SHP77 (cell line): Measurements from ENCODE around the gene CDK9.

Experiments
- DNase-seq, 2 experiments: peaks; one replicate each; lab custom pipeline; 2025; lab: John Stamatoyannopoulos, UW

The CDK9 gene

DNA sequence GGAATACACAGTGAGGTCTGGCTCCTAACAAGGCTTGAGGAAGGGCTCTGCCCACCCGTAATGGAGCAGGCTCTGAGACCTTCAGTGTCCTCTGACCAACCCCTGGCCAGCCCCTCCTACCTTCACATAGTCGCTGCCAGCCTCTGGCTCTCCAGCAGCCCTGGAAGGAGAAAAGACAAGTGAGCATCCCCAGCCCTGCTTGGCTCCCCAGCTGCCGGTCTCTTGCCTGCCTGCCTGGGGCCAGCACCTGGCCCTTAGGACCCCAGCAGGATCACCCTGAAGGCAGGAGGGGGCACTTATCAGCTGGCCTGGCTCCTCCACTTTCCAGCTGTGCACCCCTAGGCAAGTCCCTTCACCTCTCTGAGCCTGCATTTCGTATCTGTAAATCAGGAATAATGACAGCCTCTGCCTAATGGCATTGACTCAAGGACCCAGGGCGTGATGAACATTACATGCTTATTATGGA, 24.3 kb upstream of the CDK9 start:
- no peak for DNase-seq

DNA sequence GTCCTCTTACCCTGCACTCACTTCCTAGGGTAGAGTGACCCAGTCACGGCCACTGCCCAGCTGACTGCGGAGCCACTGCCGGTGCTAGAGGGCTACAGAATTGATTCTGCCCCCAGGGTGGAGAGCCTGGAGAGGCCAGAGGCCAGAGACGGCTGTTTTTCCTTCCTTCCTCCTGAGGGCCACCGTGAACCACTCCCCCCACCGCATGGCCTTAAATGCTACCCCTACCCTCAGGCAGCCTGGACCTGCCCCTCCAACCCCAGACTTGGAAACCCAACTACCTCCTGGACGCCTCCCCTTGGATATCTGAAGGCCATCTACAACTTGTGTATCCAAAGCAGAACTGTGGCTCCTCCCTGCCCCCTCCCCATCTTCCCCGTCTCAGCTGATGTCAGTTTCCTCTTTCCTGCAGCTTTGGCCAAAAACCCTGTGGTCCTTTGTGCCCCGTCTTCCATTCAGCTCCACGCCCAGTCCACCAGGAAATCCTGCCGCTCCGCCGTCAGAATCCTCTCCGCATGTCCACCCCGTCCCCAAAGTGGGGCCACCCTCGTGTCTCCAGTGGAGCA, 23.6 kb upstream of the CDK9 start:
- no peak for DNase-seq

DNA sequence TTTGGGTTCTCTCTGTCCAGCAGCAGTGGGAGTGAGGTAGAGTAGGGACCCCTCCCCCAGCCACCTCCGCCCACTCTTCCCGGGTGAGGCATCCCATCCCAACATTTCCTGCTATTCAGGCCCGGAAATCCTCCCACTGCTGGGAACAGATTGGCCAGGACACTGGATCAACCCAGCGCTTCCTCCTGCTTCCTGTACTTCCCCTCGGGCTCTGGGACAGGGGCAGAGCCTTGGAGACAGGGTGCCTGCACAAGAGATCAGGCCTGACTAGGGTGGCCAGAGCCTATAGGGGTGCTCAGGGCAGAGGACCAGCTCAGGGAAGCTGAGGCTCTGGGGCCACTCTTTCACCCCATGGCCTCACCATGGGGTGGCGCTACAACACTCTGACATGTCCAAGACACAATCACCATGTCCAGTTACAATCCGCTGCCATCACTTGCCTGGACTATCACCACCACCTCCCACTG, 21.9 kb upstream of the CDK9 start:
- DNase-seq, result peak in 1 of 2 experiments; percentile 38

DNA sequence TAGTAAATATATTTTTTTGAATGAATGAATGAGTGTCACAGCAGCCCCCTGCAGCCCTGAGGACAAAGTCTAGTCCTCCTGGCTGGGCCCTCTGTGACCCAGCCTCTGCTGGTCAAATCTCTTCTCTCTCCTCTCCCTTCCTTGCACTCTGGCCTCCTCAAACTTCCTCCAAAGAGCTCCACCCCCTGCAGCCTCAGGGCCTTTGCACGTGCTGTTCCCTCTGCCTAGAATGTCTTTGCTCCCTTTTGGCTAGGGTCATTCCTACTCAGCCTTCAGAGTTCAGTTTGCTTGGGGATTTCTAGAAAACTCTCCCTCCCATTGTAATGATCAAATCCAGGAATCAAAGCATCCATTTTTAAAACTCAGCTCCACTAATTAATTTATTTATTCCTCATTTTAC, 20.4 kb upstream of the CDK9 start:
- no peak for DNase-seq

DNA sequence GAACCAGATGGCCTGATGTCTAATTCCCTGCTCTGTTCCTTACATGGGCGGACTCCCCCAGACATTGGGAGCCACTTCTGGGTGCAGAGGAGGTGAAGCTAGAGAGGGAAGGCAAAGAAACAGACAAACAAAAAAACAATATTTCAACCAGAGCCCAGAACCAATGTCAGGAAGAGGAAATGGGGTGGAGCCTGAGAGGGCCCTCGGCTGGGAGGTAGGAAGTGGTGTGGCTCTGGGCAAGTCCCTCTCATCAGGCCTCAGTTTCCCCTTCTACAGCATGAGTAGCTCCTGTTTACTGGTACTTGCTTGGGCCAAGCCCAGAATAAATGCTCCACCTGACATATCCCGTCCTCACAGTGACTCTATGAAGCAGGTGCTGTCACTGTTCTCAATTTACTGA, 18.4 kb upstream of the CDK9 start:
- no peak for DNase-seq

DNA sequence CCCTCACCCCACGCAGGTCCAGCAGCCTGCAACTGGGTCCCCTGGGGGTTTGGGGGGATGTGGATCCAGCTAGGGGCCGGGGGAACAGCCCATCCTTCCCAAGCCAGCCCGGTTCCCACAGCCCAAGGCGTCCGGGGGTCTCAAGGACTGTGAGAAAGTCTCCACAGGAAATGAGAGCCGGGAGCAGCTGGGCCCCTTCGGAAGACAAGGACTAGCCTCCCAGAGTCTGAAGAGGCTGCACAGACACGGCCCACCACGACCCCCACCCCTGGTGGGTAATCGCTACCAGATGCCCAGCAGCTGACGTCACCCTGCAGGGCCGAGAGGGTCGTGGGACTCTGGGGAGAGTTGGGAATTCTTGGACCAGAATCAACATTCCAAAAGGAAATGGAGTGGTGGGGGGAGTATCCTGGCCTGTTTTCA, 17.9 kb upstream of the CDK9 start:
- no peak for DNase-seq

DNA sequence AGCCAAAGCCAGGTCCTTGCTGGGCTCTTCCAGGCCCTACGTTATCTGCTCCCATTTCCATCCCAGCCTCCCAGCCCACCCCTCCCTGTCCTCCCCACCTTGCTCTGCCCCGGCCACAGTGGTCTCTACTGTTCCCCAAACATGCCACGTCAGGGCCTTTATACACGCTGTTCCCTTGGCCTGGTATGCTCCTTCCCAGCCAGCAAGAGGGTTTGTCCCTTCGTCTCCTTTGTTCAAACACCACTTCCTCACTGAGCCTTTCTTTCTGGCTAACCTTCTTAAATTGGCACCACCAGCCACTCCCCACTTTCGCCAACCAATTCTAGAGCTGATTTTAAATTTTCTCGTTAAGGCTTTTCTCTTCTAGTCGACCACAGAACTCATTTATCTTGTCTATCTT, 17.1 kb upstream of the CDK9 start:
- DNase-seq, result no peak

DNA sequence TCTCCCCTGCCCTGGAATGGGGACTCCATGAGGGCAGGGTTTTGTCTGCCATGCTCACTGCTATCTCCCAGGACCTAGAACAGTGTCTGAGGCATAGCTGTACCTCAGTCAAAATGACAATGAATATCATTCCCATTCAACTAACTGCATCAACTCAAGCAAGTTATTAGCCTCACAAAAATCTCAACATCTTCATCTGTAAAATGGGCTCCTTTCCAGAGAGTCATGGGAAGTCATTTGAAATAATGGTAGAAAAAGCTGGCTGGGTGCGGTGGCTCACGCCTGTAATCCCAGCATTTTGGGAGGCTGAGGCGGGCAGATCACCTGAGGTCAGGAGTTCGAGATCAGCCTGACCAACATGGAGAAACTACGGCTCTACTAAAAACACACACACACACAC, 16.7 kb upstream of the CDK9 start:
- no peak for DNase-seq

DNA sequence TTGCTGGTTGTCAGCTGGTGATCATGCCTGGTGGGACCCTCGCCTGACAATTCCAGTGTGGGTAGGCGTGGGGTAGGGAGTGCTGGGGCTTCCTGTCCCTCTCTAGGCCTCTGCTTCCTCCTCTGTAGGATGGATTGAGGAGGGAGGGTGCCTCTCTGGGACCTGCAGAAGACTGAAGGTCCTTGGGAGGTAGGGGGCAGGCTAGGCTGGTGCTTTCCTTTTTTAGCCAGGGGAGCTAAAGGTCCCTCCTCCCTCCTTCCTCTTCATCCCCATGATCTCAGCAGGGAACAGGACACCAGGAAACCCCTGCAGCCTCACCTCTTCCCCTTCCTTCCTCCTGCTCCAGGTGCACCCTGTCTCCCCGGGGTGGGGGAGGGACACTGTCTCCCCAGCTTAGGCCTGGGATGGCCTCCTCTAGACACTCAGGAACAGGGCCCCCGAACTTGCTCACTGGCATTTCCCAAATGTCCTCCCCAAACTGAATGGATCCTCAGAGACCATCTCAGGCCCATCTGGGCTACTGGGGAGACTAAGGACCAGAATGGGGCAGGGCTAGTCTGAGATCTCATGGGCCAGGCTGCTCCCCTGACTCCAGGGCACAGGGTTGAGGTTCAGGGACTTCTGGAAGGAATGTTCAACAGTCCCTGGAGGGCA, 15.8 kb upstream of the CDK9 start:
- no peak for DNase-seq

DNA sequence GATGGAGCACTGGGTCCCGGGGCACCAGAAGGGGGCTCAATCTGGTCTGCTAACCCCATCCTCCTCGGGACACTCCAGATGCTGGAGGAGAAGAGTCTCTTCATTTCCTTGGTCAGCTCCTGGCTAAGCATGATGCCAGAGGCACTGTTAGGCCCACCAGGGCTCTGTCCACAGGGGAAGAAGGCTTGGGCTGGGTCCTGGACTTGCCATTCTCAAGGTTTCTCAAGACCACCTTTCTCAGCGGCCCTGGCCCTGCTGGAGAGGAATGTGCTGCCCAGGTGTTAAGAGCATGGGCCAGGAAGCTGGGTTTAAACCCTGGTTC, 15.3 kb upstream of the CDK9 start:
- DNase-seq, result no peak

DNA sequence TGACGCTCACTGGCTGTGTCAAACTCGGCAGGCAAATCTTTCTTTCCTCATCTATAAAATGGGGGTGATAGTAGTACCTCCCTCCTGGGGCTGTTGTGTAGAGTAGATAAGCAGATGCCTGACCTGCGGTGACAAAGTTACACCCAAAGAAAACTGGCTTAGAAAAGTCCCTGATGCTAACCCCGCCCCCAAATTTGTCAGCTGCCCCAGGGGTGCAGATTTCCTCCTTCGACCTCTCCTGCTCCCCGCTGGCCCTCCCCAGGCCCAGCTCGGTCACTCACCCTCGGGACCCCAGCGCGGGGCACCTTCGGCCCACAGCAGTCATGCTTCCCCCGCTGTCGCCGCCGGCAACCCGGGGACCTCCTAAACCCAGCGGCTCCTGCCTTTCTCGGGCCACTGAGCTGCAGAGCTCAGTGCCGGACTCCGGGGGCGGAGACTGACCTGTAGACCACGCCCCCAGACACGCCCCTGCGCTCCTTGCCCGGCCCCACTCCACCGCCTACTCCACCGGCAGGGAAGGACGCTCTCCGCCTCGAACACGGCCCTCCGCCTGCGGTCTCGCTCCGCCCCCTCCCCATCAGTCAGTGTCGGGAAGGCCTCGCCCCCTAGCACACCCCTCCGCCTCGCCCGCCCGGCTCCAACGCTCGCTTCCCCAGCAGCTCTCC, 14.8 kb upstream of the CDK9 start:
- DNase-seq, result peak; percentile 94 to 95

DNA sequence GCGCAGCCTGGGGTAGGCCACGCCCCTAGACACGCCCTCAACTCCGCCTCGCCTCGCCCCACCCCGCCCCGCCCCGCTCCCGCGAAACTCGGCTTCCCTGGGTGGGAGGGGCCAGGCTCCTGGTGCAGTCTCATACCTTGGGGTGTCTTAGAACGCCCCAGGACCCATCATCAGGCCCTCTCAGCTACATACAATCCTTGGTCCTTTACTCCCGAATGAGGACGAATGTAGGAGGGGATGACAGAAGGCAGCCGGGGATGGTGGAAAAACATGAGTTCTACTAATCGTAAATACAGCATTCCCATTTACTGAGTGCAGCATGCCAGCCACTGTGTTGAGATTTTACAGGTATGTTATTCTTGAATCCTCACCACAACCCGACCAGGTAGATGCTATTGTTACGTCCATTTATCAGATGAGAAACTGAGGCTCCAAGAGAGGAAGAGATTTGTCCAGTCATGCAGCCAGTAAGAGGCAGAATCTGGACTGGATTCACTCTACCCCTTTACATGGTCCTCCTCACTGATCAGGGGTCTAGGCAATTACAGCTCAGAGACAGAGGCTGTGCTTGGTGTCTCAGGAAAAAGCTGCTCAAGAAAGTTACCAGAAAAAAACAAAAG, 14.2 kb upstream of the CDK9 start:
- DNase-seq, result no peak

DNA sequence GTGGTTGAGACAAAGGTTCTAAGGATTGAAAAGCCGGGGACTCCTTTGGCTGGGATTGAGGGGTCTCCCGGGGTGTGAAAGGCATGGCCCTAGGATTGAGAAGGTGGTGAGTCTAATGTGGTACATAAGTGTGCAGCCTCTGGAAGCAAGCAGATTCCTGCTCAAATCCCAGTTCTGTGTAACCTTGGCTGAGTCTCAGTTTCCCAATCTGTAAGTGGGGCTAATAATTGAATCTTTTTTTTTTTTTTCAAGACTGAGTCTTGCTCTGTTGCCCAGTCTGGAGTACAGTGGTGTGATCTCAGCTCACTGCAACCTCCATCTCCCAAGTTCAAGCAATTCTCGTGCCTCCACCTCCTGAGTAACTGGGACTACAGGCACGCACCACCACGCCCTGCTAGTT, 13.2 kb upstream of the CDK9 start:
- no peak for DNase-seq

DNA sequence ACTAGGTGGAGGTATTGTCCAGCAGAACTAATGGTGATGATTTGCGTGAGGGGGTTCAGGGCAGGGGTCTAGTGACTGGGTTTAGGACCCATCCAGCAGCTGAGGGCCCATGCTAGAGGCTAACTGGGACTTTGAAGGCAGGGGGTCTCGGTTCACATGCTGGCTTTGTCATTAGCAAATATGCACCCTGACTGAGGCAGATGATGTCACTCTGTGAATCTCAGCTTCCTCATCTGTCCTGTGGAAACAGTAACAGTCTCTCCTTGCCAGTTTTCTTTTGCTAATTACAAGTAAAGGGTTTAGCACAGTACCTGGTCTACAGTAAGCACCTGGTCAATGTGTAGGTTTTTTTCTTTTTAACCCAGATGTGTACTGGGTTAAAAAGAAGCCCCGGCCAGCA, 12.6 kb upstream of the CDK9 start:
- DNase-seq, result no peak

DNA sequence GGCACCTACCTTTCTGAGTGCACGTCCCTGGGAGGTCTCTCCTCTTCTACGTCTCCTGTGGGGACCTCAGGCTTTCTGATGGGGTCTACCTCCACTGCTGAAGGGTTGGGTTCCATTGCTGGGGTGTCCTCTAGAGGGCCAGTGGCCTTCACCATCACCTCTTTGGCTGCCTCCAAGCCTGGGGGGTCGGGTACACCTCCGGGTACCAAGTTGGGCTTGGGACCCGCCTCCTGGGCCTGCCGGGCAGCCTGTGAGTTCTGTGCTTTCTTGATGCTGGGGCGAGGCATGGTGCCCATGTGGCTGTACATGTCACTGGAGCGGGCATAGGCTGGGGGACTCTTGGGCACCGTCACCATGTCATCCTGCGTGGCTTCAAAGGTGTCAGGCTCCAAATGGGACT, 11.9 kb upstream of the CDK9 start:
- no peak for DNase-seq

DNA sequence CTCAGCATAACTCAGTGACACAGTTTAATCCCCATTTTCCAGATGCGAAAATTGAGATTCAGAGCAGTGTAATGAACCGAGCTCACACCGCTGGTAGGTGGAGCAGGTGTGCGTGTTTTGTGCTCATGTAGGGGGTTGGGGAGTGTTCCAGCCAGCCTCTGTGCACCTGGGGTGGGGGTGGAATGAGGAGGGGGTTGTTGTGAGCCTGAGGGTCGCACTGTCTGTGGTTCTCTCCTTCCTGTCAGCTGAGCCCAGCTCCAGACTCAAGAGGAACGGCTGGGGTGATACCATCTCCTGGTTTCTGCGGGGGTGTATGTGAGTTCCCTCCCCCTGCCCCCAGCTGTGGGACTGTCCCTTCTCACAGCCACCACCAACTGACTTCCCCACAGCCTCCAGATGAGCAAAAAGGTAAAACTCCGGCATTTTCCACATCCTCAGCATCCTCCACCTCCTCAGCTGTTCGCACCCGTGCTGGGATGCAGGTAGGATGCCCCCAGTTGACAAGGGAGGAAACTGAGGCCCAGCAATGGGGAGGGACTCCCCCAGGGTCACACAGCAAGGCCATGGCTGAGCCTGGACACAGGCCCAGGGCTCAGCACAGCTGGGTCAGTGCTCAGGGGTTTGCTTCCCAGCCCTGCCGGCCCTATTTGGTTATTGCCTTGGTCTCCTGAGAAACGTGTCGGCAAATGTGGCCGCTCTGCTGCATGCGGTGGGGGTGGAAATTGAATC, 9.5 kb upstream of the CDK9 start:
- DNase-seq, result no peak

DNA sequence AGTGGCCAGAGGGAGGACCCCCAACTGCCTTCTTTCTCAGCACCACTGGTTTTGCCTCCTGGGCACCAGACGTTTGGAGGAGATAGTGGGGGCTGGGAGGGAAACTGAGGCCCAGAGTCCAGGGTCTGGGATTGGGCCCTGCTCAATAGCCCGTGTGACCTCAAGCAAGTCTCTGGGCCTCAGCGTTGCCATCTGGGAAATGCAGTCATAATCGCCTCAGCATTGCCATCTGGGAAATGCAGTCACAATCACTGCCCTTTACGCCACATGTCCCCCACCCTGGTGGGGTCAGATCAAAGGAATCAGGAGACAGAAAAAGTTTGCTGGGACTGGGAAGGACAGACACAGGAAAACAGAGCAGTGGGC, 8.9 kb upstream of the CDK9 start:
- no peak for DNase-seq

DNA sequence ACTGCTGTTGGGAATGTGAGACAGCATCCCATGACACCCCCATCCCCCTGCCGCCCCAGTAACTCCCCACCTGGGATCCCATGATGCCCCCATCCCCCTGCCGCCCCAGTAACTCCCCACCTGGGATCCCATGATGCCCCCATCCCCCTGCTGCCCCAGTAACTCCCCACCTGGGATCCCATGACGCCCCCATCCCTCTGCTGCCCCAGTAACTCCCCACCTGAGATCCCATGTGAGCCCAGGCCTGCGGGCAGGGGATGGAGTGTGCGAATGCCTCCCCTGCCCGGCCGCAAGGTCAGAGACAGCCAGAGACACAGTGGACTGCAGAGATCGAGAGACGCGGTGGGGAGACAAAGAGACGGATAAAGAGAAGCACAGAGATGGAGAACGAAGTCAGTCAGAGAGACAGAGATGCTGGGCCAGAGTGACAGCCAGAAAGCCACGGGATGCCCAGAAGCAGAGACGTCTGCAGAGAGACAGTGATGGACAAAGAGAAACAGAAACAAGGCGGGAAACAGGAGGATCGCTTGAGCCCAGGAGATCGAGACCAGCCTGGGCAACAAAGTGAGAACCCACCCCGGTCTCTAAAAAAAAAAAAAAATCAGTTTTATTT, 8.4 kb upstream of the CDK9 start:
- no peak for DNase-seq

DNA sequence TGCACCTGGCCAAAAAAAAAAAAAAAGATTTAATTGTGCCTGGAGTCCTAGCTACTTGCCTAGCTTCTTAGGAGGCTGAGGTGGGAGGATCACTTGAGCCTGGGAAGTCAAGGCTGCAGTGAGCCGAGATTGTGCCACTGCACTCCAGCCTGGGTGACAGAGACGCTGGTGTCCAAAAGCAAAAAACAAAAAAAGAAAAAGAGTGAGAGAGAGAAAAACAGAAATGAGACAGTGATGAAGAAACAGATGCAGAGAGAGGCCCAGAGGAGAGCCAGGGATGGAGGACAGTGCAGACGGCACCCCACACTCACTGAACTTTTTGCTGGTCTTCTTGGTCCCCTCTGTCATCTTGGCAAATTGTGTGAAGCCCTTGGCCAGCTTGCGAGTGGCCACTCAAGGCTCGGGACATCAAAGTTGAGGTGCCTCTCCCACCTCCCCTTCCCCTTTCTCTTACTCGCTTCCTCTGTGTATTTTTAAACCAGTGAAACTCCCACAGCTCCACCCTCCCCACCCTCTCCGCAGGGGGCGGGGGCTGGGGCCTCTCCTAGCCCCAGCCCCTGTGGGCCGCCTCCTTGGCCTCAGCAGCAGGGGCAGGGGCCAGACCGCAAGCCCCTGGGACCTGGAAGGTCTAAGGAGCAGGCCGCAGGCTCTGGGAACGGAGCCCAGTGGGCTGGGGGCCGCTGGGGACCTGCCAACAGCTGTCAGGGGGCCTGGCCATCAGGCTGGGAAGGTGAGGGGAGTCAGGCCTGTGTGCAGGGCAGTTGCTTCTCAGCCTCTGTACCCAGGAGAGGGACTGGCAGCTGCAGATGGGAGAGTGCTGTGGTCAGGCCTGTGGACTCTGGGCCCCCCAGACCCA, 7.3 kb upstream of the CDK9 start, which contains the start of gene SH2D3C:
Gene SH2D3C (minus strand): TSS at position 387 of the 856 bp plus-strand sequence. CDS start 39 bp downstream, at position 348.
- no peak for DNase-seq

DNA sequence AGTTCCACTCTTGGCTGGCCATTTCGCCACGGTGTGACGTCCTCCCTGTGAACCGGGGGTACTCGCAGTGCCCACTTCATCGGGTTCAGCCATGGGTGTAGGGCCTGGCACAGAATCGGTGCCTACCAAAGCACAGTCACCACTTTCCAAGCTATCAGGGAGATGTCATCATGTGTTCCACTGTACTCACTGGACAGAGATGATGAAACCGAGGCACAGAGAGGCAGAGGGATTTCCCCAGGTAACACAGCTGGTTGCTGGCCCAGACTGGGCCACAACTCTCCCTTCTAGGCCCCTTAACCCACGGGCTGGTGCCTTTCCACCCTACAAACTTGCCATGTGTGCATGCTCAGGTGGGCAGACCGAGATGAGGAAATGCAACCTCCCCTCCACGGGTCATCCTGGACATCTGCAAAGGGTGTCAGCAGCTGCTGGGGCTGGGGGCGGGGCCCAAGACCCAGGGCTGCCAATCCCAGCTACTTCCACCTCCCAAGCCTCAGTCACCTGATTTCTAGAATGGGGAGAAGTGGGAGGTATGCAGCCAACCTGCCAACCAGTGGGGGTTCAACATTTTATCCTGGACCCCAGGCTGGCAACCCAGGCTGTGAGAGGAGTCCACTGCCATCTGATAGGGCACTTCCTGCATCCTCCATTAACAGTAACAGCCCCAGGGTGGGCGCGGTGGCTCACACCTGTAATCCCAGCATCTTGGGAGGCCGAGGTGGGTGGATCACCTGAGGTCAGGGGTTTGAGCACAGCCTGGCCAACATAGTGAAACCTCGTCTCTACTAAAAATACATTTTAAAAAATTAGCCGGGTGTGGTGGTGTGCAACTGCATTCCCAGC, 6.5 kb upstream of the CDK9 start:
- DNase-seq, result peak in 1 of 2 experiments; percentile 40
